Activated T-helper 17 cell treated with anti-CD3 and anti-CD28 coated beads, Interleukin-2, amount 50 U/mL, for 72 hours (primary cell): ENCODE measurements around the gene CFL1. TPM values are rescaled to one million over a fixed set of nuclear protein-coding genes. Genes with fewer than 3 reads are reported as not detected.

Source experiments
- ATAC-seq: fragments of 150-1000 bp; cut with Tn5 transposase; replicated peaks from 2 replicates; pipeline ENCODE4 v1.10.0; 2021; ENCODE audit warnings: mild to moderate bottlenecking, moderate library complexity
- H3K27ac Mint-ChIP-seq: one replicate; pipeline ENCODE4 v1.8.0; 2022; ENCODE audit warnings: mixed read lengths
- H3K27me3 Mint-ChIP-seq: one replicate; pipeline ENCODE4 v1.8.0; 2022; ENCODE audit warnings: mixed read lengths
- H3K36me3 Mint-ChIP-seq: one replicate; pipeline ENCODE4 v1.8.0; 2022; ENCODE audit warnings: low read depth, mild to moderate bottlenecking, mixed read lengths
- H3K4me1 Mint-ChIP-seq: one replicate; pipeline ENCODE4 v1.8.0; 2022; ENCODE audit warnings: mixed read lengths
- H3K4me3 Mint-ChIP-seq: one replicate; pipeline ENCODE4 v1.8.0; 2022; ENCODE audit warnings: mild to moderate bottlenecking, mixed read lengths
- H3K9me3 Mint-ChIP-seq: one replicate; pipeline ENCODE4 v1.8.0; 2022; ENCODE audit warnings: mixed read lengths
- total RNA-seq, 2 donors: library from RNA; stranded (reverse); gene quantifications; one replicate each; pipeline ENCODE4 v1.2.3, GENCODE V29; 2022

The CFL1 gene
- total RNA-seq, 2 donors from 2014 or later: 682 to 1,566 TPM

DNA sequence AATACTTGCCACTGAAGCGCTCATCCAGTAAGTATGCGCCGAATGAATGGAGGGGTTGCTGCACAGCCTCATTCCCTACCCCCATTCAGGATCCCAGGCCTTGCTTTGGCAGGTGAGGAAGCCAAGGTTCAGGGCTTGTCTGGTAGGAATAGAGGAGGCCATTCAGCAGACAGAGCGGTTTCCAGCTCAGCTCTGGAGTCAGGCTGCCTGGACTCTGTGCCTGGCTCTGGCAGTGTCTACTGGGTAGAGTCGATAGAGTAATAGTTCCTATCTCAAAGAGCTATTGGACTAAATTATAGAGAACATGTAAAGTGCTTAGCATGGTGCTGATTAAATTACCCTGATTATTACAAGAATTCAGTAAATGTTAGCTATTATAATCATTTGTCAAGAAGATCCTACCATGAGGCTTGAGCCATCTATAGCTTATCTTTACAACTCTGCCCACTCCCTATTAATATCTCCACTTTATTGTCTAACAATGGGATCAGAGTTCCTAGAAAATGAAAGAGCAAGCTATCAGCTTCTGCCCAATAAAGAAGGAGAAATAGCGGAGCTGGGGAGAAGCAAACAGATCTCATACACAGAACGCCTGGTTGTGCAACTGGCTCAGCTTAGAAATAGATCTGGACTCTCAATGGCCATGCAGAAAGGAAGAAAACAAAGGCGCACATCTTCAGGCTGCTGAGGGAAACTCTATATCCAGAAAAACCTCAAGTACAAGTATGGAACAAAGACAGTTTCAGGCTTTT is 30.8 kb downstream of the CFL1 start:
- peak overlapping the region; percentile 7 for H3K27ac Mint-ChIP-seq
- H3K9me3 Mint-ChIP-seq: no peaks in the 10 kb centered on the region
- no peaks in the 10 kb centered on the region for H3K27me3 Mint-ChIP-seq
- H3K4me3 Mint-ChIP-seq: peak overlapping the region; percentile 8
- H3K4me1 Mint-ChIP-seq: peaks cover 16% of the 10 kb centered on the region
- no peaks in the 10 kb centered on the region for H3K36me3 Mint-ChIP-seq
- ATAC-seq: no peak

DNA sequence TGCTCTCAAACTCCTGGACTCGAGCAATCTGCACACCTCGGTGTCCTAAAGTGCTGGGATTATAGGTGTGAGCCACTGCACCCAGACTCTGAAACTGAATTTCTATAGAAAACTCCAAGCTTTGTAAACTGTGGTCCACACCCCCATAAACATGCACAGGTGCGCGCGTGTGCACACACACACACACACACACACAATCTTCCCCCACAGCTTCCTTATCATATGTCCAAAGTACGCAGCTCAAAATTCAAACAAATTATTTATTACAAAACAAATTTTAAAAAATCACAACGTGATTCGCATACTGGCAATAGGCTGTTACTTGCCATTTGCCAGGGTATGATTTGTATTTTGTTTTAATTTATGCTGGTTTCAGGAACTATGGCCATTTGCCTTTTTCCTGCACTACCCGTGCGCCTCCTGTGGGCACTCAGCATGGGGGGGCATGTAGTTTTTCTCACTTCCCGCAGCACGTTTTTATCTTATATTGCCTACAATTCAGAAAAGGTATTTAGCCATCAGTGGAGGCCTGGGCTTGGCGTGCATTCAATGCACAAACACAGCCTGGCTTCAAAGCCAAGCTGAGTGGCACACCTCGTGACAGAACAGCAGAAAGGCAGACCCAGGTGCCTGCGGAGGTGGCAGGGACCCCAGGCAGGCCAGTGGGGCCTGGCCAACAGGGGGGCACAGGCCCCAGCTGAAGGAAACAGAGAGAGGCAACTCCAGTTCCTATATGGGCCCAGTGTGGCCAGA is 35.0 kb downstream of the CFL1 start:
- H3K36me3 Mint-ChIP-seq: no peaks in the 10 kb centered on the region
- H3K9me3 Mint-ChIP-seq: no peaks in the 10 kb centered on the region
- no peaks in the 10 kb centered on the region for H3K27me3 Mint-ChIP-seq
- peaks cover 5% of the 10 kb centered on the region for H3K4me1 Mint-ChIP-seq
- ATAC-seq: no peak
- H3K27ac Mint-ChIP-seq: no peak overlapping the region
- H3K4me3 Mint-ChIP-seq: no peak overlapping the region

DNA sequence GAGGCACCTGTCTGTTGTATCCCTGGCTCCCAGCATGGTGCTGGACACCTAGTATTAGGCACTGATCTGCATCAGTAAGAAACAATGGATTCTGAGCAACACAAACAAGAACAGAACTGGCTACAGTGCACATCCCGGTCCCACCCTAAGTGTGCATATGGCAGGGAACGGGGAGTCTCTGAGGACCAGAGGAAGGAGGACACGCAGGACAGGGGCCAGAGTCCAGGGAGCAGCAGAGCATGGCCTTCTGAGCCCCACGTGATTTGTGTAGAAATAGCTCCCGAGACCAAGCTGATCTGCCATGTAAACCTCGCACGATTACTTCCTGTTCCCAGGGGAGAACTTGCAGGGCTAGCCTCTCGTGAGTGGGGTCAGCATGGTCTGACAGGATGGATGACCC is 36.9 kb downstream of the CFL1 start:
- H3K9me3 Mint-ChIP-seq: no peaks in the 10 kb centered on the region
- no peak overlapping the region for H3K27ac Mint-ChIP-seq
- H3K4me3 Mint-ChIP-seq: no peak overlapping the region
- H3K4me1 Mint-ChIP-seq: no peaks in the 10 kb centered on the region
- no peaks in the 10 kb centered on the region for H3K27me3 Mint-ChIP-seq
- ATAC-seq: no peak
- H3K36me3 Mint-ChIP-seq: no peaks in the 10 kb centered on the region

DNA sequence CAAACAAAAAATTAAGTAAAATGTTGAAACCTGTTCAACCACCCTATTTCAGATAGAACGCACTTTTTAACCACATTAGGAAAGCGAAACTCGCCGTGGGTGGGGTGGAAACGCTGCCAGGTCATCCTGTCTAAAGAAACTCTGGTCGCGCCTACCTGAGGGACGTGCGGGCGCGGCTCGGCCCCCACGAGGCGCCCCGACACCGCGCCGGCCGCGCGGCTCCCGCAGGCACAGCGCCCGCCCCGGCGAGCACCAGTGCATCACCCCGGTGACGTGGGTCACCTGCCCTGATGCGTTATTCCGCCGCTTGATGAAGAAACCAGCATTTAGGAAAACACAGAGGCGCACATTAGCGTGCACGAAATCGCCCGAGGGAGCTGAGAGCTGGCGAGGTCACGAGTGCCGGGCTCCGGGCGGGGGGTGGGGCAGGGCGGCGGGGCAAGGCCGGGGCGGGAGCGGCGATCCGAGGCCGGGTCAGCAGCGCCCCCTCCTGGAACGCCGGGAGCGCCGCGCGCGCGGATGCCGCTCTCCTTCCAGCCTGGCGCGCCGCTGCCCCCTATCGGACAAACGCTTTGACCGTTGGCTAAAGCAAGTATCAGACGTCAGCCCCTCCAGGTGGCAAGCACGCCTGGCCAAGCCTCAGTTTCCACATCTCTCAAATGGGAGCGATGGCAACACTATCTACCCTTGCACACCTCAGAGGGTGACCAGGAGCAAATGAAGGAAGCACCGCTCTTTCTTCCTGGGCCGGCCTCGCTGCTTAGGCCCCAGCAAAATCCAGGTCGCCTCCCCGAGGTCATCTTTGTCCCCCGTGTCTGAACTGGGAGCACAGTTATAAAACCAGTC is 39.9 kb downstream of the CFL1 start:
- Mint-ChIP-seq H3K27ac (peak overlapping the region; percentile 92), H3K9me3 (no peaks in the 10 kb centered on the region), H3K36me3 (no peaks in the 10 kb centered on the region), H3K27me3 (no peaks in the 10 kb centered on the region), H3K4me1 (no peaks in the 10 kb centered on the region), H3K4me3 (peak overlapping the region; percentile 90)
- peak; percentile 86 for ATAC-seq

DNA sequence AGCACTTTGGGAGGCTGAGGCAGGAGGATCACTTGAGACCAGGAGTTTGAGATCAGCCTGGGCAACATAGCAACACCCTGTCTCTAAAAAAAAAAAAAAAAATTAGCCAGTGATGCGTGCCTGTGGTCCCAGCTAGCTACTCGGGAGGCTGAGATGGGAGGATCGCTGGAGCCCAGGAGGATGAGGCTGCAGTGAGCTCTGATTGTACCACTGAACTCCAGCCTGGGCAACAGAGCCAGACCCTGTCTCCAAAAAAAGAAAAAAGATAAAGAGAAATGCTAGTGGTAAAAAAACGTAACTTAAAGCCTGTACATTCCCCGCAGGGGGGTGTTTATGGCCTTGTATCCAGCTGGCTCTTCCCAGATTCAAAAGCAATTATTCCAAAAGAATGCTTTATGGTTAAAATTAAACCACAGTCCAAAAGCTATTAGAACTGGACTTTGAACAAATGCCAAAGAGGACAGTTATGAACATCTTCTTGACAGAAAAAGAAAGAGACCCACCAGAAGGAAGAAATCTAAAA is 40.6 kb downstream of the CFL1 start:
- no peaks in the 10 kb centered on the region for H3K9me3 Mint-ChIP-seq
- H3K4me3 Mint-ChIP-seq: peak overlapping the region; percentile 90
- H3K4me1 Mint-ChIP-seq: no peaks in the 10 kb centered on the region
- H3K27ac Mint-ChIP-seq: peak overlapping the region; percentile 92
- H3K27me3 Mint-ChIP-seq: no peaks in the 10 kb centered on the region
- H3K36me3 Mint-ChIP-seq: no peaks in the 10 kb centered on the region
- ATAC-seq: no peak

DNA sequence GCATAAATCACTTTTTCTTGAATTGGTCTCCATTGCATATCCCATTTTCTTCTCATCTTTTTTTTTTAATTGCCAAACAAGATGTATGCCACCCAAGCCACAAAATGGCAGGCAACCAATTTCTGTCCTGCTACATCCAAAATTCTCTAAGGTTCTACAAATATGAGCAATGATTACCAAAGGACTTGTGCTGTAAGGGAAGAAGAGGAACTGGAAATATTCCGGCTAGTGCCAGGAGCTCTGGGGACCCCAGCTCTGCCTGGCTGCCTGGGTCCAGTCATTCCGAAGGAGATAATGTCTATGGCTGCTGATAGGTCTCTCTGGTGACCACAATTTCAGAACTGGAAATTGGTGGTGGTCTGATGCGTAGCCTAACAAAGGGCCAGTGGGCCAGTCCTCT is 41.3 kb downstream of the CFL1 start:
- Mint-ChIP-seq H3K36me3 (no peaks in the 10 kb centered on the region), H3K9me3 (no peaks in the 10 kb centered on the region), H3K4me1 (no peaks in the 10 kb centered on the region), H3K27me3 (no peaks in the 10 kb centered on the region), H3K27ac (no peak overlapping the region), H3K4me3 (peak overlapping the region; percentile 90)
- no peak for ATAC-seq

DNA sequence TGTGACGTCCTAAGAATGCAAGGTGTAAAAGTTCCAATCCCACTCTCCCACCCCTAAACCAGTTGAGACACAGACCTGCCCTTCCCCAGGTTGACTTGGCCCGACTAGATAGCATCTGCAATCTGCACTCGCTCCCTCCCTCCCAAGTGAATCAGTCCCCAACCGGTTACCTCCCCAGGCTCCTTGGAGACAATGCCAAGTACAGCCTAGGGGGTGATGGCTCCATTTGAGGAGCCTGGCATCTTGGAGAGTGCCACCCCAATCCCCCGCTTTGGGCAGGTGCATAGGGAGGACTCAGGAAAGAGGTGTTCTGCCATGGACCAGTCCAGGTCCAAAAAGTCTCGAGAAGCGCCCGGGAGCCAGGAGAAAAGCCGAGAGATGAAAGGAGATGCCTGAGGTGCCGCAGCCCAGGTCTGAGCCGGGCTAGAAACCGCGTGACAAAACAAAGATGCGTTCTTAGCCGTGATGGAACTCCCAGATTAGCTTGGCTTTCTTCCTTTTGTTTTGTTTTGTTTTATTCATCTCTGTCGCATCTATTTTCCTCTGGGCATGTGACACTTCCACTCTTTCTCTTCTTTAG is 42.9 kb downstream of the CFL1 start:
- Mint-ChIP-seq H3K4me1 (no peaks in the 10 kb centered on the region), H3K27ac (no peak overlapping the region), H3K4me3 (no peak overlapping the region), H3K27me3 (no peaks in the 10 kb centered on the region), H3K36me3 (no peaks in the 10 kb centered on the region), H3K9me3 (no peaks in the 10 kb centered on the region)
- no peak for ATAC-seq

DNA sequence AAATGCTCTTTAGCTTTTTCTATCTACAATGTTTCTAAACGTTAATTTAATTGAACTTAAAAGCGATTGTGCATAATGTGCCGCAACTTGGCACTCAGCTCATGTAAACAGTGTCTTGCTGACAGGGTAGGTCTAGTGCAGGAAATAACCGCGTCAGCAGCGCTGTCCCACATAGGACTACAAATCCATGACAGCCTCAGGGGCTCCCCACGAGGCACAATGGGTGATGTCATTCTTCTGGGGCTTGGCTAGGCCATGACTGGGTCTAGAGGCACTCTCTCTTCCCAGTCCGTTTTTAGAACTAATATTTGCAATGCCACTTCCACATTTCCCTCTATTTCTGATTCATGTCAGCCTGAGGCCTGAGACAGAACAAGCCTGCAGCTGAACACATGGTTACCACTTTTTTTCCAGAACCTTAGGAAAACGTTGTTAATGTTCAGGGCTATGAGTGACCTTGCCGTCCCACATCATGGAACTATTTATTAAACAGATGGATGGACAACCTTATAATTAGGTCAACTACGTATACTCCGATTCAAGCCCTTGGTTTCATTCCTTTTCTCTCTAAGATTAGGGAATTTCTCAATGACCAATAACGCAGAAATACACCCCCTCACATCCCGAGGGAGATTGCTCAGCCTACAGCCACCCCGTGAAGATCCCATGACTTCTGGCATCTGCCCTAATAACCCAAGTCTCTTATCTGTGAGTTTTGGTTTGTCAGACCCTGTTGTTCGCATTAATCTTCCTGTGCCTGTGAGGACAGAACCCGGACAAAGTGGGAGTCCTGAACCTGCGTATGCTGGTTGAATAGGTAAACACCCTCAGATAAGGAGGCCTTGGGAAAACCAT is 43.6 kb downstream of the CFL1 start:
- H3K36me3 Mint-ChIP-seq: no peaks in the 10 kb centered on the region
- H3K4me1 Mint-ChIP-seq: no peaks in the 10 kb centered on the region
- no peaks in the 10 kb centered on the region for H3K27me3 Mint-ChIP-seq
- no peaks in the 10 kb centered on the region for H3K9me3 Mint-ChIP-seq
- H3K4me3 Mint-ChIP-seq: no peak overlapping the region
- no peak overlapping the region for H3K27ac Mint-ChIP-seq
- ATAC-seq: no peak

DNA sequence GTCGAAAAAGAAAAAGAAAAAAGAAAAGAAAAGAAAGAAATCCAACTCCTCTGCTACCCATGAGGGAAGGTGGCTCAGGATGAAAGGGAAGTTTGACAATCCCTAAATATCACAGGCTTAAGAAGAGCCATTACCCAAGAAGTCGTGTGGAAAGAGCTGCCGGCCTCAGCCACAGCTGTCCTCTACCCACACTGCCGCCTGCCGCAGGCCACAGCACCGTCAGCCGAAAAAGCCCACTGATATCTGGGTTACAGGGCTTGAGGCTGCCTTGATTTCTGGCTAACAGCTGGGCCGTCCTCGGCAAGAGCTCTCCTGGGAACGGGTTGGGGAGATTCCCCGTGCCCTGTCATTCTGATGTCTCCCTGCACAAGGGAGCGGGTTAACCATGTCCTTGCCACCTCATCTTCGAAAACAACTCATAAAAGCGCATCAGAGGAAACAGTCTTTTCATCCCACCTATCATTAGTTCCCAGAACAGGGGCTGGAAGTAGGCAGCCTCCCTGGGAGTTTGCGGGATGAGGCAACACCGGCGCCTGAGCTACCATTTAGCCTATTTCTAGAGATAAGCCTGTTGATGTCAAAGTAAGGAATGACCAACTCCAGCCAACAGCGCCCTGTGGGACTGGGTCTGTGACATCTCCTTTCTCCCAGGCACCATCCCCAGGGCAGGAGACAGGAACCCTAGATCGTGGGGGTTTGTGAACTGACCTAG is 46.1 kb downstream of the CFL1 start:
- Mint-ChIP-seq H3K27ac (no peak overlapping the region), H3K9me3 (no peaks in the 10 kb centered on the region), H3K4me3 (no peak overlapping the region), H3K27me3 (peaks cover 5% of the 10 kb centered on the region), H3K4me1 (no peaks in the 10 kb centered on the region), H3K36me3 (no peaks in the 10 kb centered on the region)
- ATAC-seq: no peak

DNA sequence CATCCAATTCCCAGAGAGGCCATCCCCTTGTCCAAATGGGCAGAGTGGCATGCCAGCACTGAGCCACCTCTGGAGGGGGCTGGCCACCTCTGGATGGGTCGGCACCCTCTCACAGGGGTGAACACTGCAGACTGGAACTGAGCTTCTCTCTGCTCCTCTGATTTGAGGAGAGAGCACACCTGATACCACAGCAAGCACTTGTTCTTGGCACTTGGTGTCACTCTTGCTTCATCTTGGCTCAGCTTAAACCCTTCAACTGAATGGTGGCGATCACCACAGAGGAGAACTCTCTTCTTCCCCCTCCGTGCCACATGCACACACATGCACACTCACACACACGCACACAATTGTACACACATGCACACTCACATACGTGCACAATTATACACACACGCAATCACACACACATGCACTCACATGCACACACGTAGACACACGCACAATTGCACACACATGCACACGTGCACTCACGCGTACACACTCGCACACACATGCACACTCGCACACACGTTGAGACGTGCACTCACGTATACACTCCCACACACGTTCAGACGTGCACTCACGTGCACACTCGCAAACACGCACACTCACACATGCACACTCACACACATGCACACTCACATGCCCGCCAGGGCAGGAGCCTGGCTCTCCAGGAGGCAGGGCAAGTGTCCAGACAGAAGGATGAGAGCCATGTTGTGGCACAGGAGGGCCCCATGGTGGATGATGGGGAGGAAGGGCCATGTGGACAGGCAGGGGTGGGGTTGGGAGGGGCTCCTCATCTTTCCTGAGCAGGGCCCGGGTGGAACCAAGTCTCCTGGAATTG is 47.7 kb downstream of the CFL1 start:
- Mint-ChIP-seq H3K4me3 (no peak overlapping the region), H3K36me3 (no peaks in the 10 kb centered on the region), H3K4me1 (no peaks in the 10 kb centered on the region), H3K27ac (no peak overlapping the region), H3K9me3 (no peaks in the 10 kb centered on the region), H3K27me3 (peaks cover 5% of the 10 kb centered on the region)
- peak; percentile 34 for ATAC-seq

DNA sequence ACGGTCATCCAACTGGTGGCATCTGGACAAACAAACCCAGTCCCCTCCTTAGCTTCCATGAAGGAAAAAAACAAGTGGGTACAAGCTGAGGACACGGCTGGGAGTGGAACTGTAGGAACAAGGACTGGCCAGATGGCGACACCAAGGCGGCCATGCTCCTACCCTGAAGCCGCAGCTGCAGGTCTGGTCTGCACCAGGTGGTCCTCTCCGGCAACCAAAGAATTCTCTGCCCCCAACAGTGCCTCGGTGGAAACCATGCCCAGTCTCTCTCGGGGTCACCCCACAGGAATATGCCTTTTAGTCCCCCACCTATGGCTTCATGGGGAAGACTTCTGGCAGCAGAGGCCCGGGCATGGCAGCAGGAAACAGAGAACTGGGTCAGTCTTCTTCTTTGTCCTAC is 48.5 kb downstream of the CFL1 start:
- H3K4me3 Mint-ChIP-seq: no peak overlapping the region
- no peaks in the 10 kb centered on the region for H3K36me3 Mint-ChIP-seq
- H3K27me3 Mint-ChIP-seq: peaks cover 5% of the 10 kb centered on the region
- no peaks in the 10 kb centered on the region for H3K4me1 Mint-ChIP-seq
- no peaks in the 10 kb centered on the region for H3K9me3 Mint-ChIP-seq
- ATAC-seq: no peak
- H3K27ac Mint-ChIP-seq: no peak overlapping the region

DNA sequence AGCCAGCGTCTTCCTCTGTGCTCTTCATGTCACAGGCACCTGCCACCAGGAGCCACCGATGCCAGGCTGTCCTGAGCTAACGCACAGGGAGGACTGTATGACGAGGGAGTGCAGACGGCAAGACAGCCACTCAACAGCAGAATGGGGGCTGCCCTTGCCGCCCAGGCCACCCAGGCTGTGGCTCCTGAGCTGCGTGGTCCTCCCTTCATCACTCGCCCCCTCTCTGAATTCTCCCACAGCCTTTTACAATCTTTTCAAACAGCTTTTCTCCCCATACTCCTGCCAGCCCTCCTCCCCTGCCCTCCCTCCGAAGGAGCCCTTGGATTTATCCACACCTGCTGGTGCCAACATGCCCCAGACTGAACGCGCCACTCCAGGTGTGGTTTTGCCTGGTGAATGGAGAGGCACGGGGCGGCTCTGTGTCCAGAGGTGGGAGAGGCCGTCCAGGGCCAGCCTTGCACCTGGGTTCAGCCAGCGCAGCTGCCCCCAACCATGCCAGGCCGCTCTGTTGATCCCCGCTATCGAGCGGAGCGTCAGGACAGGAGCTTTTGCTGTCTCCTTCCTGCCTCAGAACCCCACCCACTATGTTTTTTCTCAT is 49.1 kb downstream of the CFL1 start:
- no peak for ATAC-seq
- H3K36me3 Mint-ChIP-seq: no peaks in the 10 kb centered on the region
- H3K4me1 Mint-ChIP-seq: no peaks in the 10 kb centered on the region

More for the DNA sequence above, 49.1 kb downstream of the CFL1 start:
- Mint-ChIP-seq H3K27me3 (peaks cover 7% of the 10 kb centered on the region), H3K27ac (no peak overlapping the region), H3K4me3 (no peak overlapping the region), H3K9me3 (no peaks in the 10 kb centered on the region)
